HG02884 (cell line): ENCODE data around the gene TUSC2.

Experiments used
- ATAC-seq: cut with Tn5 transposase; IDR thresholded peaks from one replicate; pipeline ENCODE4 v1.9.1; 2021; ENCODE audit warnings: mild to moderate bottlenecking, moderate library complexity; ENCODE audit not compliant: unreplicated experiment

The TUSC2 gene

GRCh38 chr3:50327943-50328691 is at the start of gene TUSC2:
TUSC2 (minus strand) TSS chr3:50328223; CDS start chr3:50328099, 124 bp downstream.
- peak; percentile 90 for ATAC-seq

- no peak for ATAC-seq
Observed at GRCh38 chr3:50375258-50375931, 47.4 kb upstream of the TUSC2 start.

- no peak for ATAC-seq
Observed at GRCh38 chr3:50374363-50375257, 46.6 kb upstream of the TUSC2 start.

GRCh38 chr3:50373146-50374051 is 45.4 kb upstream of the TUSC2 start:
- ATAC-seq, result no peak

- no peak for ATAC-seq
Observed at GRCh38 chr3:50372349-50372748, 44.3 kb upstream of the TUSC2 start.

GRCh38 chr3:50371133-50371685 is 43.2 kb upstream of the TUSC2 start:
- ATAC-seq, result no peak

- no peak for ATAC-seq
Observed at GRCh38 chr3:50370594-50370993, 42.6 kb upstream of the TUSC2 start.

- ATAC-seq, result no peak
Observed at GRCh38 chr3:50369012-50369670, 41.1 kb upstream of the TUSC2 start.

GRCh38 chr3:50365842-50366220 is 37.8 kb upstream of the TUSC2 start:
- ATAC-seq, result no peak

- ATAC-seq, result peak; percentile 82
Observed at GRCh38 chr3:50365080-50365841, 37.2 kb upstream of the TUSC2 start.

- no peak for ATAC-seq
Observed at GRCh38 chr3:50364573-50365079, 36.6 kb upstream of the TUSC2 start.

- no peak for ATAC-seq
Observed at GRCh38 chr3:50359760-50360110, 31.7 kb upstream of the TUSC2 start.

- peak; percentile 99 for ATAC-seq
Observed at GRCh38 chr3:50358911-50359759, 31.1 kb upstream of the TUSC2 start, which contains the start of gene TMEM115. TMEM115 (minus strand) TSS chr3:50359521; CDS start chr3:50359063, 458 bp downstream.

- ATAC-seq, result no peak
Observed at GRCh38 chr3:50358355-50358910, 30.4 kb upstream of the TUSC2 start.

- no peak for ATAC-seq
Observed at GRCh38 chr3:50357481-50357880, 29.5 kb upstream of the TUSC2 start.

- no peak for ATAC-seq
Observed at GRCh38 chr3:50356553-50356952, 28.5 kb upstream of the TUSC2 start.

GRCh38 chr3:50355829-50356552 is 28.0 kb upstream of the TUSC2 start:
- no peak for ATAC-seq
